ENCODE data around the gene DLG3.

- TF ChIP-seq, protein P1, sequence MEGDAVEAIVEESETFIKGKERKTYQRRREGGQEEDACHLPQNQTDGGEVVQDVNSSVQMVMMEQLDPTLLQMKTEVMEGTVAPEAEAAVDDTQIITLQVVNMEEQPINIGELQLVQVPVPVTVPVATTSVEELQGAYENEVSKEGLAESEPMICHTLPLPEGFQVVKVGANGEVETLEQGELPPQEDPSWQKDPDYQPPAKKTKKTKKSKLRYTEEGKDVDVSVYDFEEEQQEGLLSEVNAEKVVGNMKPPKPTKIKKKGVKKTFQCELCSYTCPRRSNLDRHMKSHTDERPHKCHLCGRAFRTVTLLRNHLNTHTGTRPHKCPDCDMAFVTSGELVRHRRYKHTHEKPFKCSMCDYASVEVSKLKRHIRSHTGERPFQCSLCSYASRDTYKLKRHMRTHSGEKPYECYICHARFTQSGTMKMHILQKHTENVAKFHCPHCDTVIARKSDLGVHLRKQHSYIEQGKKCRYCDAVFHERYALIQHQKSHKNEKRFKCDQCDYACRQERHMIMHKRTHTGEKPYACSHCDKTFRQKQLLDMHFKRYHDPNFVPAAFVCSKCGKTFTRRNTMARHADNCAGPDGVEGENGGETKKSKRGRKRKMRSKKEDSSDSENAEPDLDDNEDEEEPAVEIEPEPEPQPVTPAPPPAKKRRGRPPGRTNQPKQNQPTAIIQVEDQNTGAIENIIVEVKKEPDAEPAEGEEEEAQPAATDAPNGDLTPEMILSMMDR (conservative IDR thresholded peaks at IDR 0.05; ENCODE audit: low read depth, low read length) = no peak
- TF ChIP-seq EZH2phosphoT487 (IDR thresholded peaks at IDR 0.05; ENCODE audit: borderline replicate concordance, low read length) (no peak), EZH2 (IDR thresholded peaks at IDR 0.05; ENCODE audit: low read length, unreplicated experiment) (no peak)
Observed at GRCh38 chrX:70549429-70549828, 104.8 kb downstream of the DLG3 start.

Data from PC-3 (cell line).